ENCODE measurements around the gene MAIP1.

The MAIP1 gene

GRCh38 chr2:199950396-199950795 is 5.0 kb upstream of the MAIP1 start:
- DNase-seq (ENCODE audit: low spot score), result no peak

- no peak for DNase-seq (ENCODE audit: low spot score)
Measured at GRCh38 chr2:199951023-199951422, 4.4 kb upstream of the MAIP1 start.

- DNase-seq (ENCODE audit: low spot score), result no peak
Measured at GRCh38 chr2:199955007-199955338, 409 bp upstream of the MAIP1 start.

- DNase-seq (ENCODE audit: low spot score), result no peak
Measured at GRCh38 chr2:199956062-199956380, 639 bp downstream of the MAIP1 start.

- DNase-seq (ENCODE audit: low spot score), result no peak
Measured at GRCh38 chr2:199958014-199958413, 2.6 kb downstream of the MAIP1 start.

GRCh38 chr2:199962203-199962602 is 6.8 kb downstream of the MAIP1 start:
- no peak for DNase-seq (ENCODE audit: low spot score)

- no peak for DNase-seq (ENCODE audit: low spot score)
Measured at GRCh38 chr2:199966405-199966804, 11.0 kb downstream of the MAIP1 start.

- DNase-seq (ENCODE audit: low spot score), result no peak
Measured at GRCh38 chr2:199966976-199967375, 11.6 kb downstream of the MAIP1 start.

- no peak for DNase-seq (ENCODE audit: low spot score)
Measured at GRCh38 chr2:199968126-199968525, 12.7 kb downstream of the MAIP1 start.

GRCh38 chr2:199972088-199972626 is 16.8 kb downstream of the MAIP1 start:
- no peak for DNase-seq (ENCODE audit: low spot score)

- DNase-seq (ENCODE audit: low spot score), result peak; percentile 60
Measured at GRCh38 chr2:199973703-199974102, 18.3 kb downstream of the MAIP1 start.

GRCh38 chr2:199975273-199975895 is 20.0 kb downstream of the MAIP1 start:
- peak; percentile 14 for DNase-seq (ENCODE audit: low spot score)

- peak; percentile 35 for DNase-seq (ENCODE audit: low spot score)
Measured at GRCh38 chr2:199977984-199978415, 22.6 kb downstream of the MAIP1 start.

GRCh38 chr2:199979398-199979797 is 24.0 kb downstream of the MAIP1 start:
- DNase-seq (ENCODE audit: low spot score), result no peak

- peak; percentile 68 for DNase-seq (ENCODE audit: low spot score)
Measured at GRCh38 chr2:199979832-199980628, 24.6 kb downstream of the MAIP1 start.

- no peak for DNase-seq (ENCODE audit: low spot score)
Measured at GRCh38 chr2:199982126-199982843, 26.9 kb downstream of the MAIP1 start.

- DNase-seq (ENCODE audit: low spot score), result no peak
Measured at GRCh38 chr2:199983534-199983933, 28.2 kb downstream of the MAIP1 start.

- no peak for DNase-seq (ENCODE audit: low spot score)
Measured at GRCh38 chr2:199984159-199984558, 28.8 kb downstream of the MAIP1 start.

GRCh38 chr2:199984755-199985154 is 29.4 kb downstream of the MAIP1 start:
- DNase-seq (ENCODE audit: low spot score), result no peak

- DNase-seq (ENCODE audit: low spot score), result peak; percentile 45
Measured at GRCh38 chr2:199985625-199986207, 30.3 kb downstream of the MAIP1 start.

GRCh38 chr2:199987586-199987985 is 32.2 kb downstream of the MAIP1 start:
- DNase-seq (ENCODE audit: low spot score), result no peak

- no peak for DNase-seq (ENCODE audit: low spot score)
Measured at GRCh38 chr2:199988151-199988550, 32.8 kb downstream of the MAIP1 start.

GRCh38 chr2:199989822-199990221 is 34.4 kb downstream of the MAIP1 start:
- no peak for DNase-seq (ENCODE audit: low spot score)

Data from GM03348 (cell line).